ENCODE data around the gene NAP1L1.

GRCh38 chr12:76022506-76022905 is 62.0 kb downstream of the NAP1L1 start:
- TF ChIP-seq POLR2A (IDR thresholded peaks at IDR 0.05; ENCODE audit: low read depth, low read length): no peak
- TF ChIP-seq POLR2AphosphoS5 (IDR thresholded peaks at IDR 0.05; ENCODE audit: low read depth, low read length): no peak
- TF ChIP-seq TAF1 (IDR thresholded peaks at IDR 0.05; ENCODE audit: low read depth, low read length): no peak
- TF ChIP-seq POU2F2 (IDR thresholded peaks at IDR 0.05; ENCODE audit: low read depth, low read length): no peak
- no peak for TF ChIP-seq SPI1 (IDR thresholded peaks at IDR 0.05; ENCODE audit: low read depth, low read length)
- no peak for TF ChIP-seq PAX5 (IDR thresholded peaks at IDR 0.05; ENCODE audit: insufficient read depth, low read length, severe bottlenecking)

Measured in GM12891 (cell line).